Cardiac fibroblast (primary cell): Measurements from ENCODE around the gene GNAS-AS1.
"Not testable (repeated sequence)": the region's sequence is repeated elsewhere in the genome, so short reads cannot be mapped to it uniquely, and the experiment has no call there.

Source experiments
- DNase-seq, 2 donors: peaks; one replicate each; pipeline versions ENCODE4 v3.0.0 to v3.0.0-alpha.2; 2010; ENCODE audit warnings: low read depth in 2 of 2
- H3K4me3 ChIP-seq, 2 donors: replicated peaks in 1 of 2; 1 replicate in 1 of 2; 2 replicates in 1 of 2; pipeline ENCODE4 v1.5.1; 2011; ENCODE audit warnings: low read depth in 2 of 2, low read length in 2 of 2, mild to moderate bottlenecking in 2 of 2, moderate library complexity in 1 of 2
- CTCF ChIP-seq: IDR thresholded peaks from one replicate; pipeline ENCODE4 v1.5.1; 2011; ENCODE audit warnings: low read depth, mild to moderate bottlenecking, low read length, inconsistent platforms

The GNAS-AS1 gene

DNA sequence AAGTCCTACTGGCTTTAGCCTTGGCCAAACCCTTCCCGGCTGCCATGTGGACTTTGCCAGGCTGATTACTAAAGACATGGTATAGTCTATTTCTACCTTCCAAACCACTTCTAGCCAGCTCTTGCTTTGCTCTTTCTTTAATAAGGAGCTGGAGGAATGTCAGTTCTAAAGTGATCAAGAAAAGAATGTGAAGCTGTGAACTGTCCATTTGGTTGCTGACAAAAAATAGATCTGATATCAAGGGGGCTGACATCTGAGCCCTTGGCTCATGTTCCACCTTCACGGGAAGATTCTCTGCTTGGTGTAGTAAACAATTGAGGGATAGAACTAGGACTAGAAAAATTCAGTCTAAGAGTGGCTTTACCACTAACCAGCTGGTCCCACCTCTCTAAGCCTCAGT, 22.6 kb downstream of the GNAS-AS1 start:
- DNase-seq: no peak
- TF ChIP-seq CTCF: no peak
- H3K4me3 ChIP-seq: no peak overlapping the region

DNA sequence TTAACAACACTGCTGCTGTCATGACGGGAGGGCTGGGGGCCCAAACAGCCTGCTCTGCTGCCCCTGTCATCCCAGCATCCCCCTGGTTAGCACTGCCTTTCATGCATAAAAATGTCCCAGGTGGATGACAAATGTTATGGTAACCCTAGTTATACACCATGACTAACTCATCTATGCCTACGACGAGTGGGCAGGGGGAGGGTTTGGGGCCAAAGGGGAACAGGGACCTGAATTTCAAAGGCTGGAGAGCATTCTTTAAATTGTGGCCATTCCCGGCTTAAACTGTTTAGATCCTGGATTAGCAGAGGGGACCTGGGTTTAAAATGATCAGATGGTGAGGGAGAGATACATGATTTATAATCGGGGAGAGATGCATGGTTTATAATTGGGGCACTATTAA, 24.4 kb downstream of the GNAS-AS1 start:
- no peak overlapping the region for H3K4me3 ChIP-seq
- DNase-seq: no peak
- TF ChIP-seq CTCF: no peak

DNA sequence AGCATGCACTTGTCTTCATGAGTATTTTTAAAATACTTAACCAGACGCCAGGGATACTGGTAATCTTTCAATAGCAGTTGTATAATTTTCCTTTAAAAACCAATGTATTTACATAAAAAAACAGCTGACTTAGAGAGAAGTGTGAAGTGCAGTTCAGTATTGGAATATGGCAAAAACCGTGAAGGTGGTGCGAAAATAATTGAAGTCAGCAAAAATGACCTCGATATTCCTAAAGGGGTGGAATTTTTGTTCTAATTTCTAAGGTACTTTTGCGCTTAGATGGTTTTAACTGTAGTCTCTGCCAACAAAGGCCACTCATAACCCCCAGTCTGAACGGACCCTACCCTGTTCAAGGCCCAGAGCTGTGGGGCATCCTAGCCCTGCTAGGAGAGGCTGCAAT, 25.3 kb downstream of the GNAS-AS1 start:
- no peak overlapping the region for H3K4me3 ChIP-seq
- DNase-seq: no peak
- no peak for TF ChIP-seq CTCF

- no peak overlapping the region for H3K4me3 ChIP-seq
- no peak for DNase-seq
- no peak for TF ChIP-seq CTCF
These were observed 25.9 kb downstream of the GNAS-AS1 start for GRCh38 chr20:58824843-58825242.

DNA sequence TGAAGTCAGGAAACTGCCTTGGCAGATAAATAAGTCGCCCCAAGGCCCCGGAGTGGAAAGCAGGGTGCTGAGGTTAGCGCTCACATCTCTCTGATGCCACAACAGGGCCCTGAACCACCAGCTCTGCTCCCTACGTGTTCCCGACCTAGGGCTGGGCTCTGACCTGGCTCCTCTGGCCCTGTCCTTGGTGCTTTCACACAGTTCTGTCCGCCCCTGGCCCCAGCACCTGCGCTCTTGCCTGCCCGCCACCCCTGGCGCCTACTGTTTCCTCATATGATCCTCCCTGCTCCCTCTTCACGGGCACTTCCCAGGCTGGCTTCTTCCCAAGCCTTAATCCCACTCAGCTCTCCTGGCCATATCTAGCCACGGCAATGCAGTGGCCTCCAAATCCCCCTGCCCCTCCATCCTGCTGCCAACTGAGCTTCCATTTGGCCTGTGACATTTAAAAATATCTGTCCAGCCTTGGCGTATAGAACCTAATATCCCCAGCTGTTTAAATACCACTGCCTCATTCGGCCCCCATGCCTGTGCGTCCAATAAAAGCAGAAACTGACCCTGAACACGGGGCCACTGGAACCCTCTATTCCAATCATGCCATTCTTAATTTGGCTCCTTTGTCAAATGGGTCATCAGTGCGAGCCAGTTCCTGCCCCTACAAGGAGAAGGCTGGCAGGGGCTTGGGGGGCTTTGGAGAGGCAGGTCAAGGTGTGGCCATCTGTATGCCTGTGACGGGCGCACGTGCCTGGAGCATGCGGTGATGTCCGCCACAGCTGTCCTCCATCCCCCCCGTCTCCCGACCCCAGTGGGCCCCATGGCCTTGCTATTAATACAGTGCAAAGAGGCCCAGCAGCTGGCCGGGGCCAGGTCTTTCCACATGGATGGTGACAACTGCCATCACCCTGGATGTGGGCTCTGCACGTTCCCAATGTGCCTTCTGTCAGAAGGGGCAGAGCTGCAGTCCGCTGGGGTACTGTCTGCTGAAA, 27.7 kb downstream of the GNAS-AS1 start:
- H3K4me3 ChIP-seq: no peak overlapping the region
- no peak for DNase-seq
- TF ChIP-seq CTCF: no peak

DNA sequence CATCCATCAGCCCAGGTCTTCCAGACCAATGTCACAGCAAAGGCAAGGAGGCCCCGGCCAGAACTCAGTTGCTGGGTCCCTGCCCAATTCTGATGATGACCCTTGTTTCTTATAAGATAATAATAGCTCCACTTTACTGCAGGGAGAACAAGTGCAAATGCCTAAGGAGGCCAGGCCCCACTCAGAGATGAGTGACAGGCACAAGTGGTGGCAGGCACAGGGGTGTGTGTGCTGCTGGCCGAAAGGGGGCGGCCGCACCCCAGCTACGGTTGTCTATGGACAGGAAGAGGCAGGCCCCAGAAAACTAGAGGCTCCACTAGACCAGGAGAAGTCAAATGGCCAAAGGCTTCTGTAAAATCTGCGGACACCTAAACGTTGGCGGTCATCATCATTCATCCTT, 28.6 kb downstream of the GNAS-AS1 start:
- no peak for TF ChIP-seq CTCF
- DNase-seq: no peak
- no peak overlapping the region for H3K4me3 ChIP-seq

DNA sequence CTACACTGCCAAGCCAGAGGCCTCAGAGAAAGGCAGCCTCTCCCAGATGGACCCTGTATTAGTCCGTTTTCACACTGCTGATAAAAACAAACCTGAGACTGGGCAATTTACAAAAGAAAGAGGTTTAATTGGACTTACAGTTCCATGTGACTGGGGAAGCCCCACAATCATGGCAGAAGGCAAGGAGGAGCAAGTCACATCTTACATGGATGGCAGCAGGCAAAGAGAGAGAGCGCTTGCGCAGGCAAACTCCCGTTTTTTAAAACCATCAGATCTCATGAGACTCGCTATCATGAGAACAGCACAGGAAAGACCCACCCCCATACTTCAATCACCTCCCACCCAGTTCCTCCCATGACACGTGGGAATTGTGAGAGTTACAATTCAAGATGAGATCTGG, 30.2 kb downstream of the GNAS-AS1 start:
- not testable (repeated sequence) for DNase-seq, H3K4me3 ChIP-seq
